Fibroblast of lung (primary cell): Measurements from ENCODE around the gene PDLIM7. TPM values are rescaled to one million over a fixed set of nuclear protein-coding genes. Genes with fewer than 3 reads are reported as not detected.

Source experiments
- DNase-seq, 2 donors: peaks; one replicate each; pipeline versions ENCODE4 v3.0.0 to v3.0.0-alpha.2; 2010; ENCODE audit warnings: low read depth in 2 of 2
- H2AFZ ChIP-seq: 2 replicates; pipeline ENCODE4 v1.5.1; 2012; ENCODE audit warnings: low read length, control low read depth, inconsistent platforms
- H3K27ac ChIP-seq: 2 replicates; pipeline ENCODE4 v1.5.1; 2011; ENCODE audit warnings: low read length, control low read depth; ENCODE audit not compliant: insufficient read depth
- H3K27me3 ChIP-seq: 2 replicates; pipeline ENCODE4 v1.5.1; 2011; ENCODE audit warnings: mild to moderate bottlenecking, low read length; ENCODE audit not compliant: control insufficient read depth, insufficient read depth
- H3K36me3 ChIP-seq: 2 replicates; pipeline ENCODE4 v1.5.1; 2011; ENCODE audit warnings: low read length; ENCODE audit not compliant: control insufficient read depth, insufficient read depth
- H3K4me1 ChIP-seq: 2 replicates; pipeline ENCODE4 v1.5.1; 2011; ENCODE audit warnings: low read length; ENCODE audit not compliant: control insufficient read depth, insufficient read depth; ENCODE audit errors: extremely low read depth
- H3K4me2 ChIP-seq: 2 replicates; pipeline ENCODE4 v1.5.1; 2011; ENCODE audit warnings: low read length, control low read depth; ENCODE audit not compliant: insufficient read depth; ENCODE audit errors: extremely low read depth
- H3K4me3 ChIP-seq, 4 experiments: fragments of 200-600 bp in 1 of 4; sonication (generic) in 1 of 4; replicated peaks in 1 of 4; 2 replicates each; pipeline ENCODE4 v1.5.1; 2011 to 2016; ENCODE audit warnings: low read length in 4 of 4, low read depth in 3 of 4, mild to moderate bottlenecking in 3 of 4, control low read depth in 2 of 4, inconsistent platforms in 1 of 4, mixed read lengths in 1 of 4; ENCODE audit not compliant: insufficient read depth in 1 of 4; ENCODE audit errors: control extremely low read depth in 1 of 4
- H3K79me2 ChIP-seq: 2 replicates; pipeline ENCODE4 v1.5.1; 2012; ENCODE audit warnings: mild to moderate bottlenecking, low read length, inconsistent platforms; ENCODE audit not compliant: control insufficient read depth, insufficient read depth
- H3K9ac ChIP-seq: 2 replicates; pipeline ENCODE4 v1.5.1; 2011; ENCODE audit warnings: mild to moderate bottlenecking, low read length, control low read depth; ENCODE audit not compliant: insufficient read depth
- H3K9me3 ChIP-seq: 2 replicates; pipeline ENCODE4 v1.5.1; 2012; ENCODE audit warnings: low read depth, low read length; ENCODE audit not compliant: control insufficient read depth, insufficient read depth
- H4K20me1 ChIP-seq: 2 replicates; pipeline ENCODE4 v1.5.1; 2011; ENCODE audit warnings: low read length; ENCODE audit not compliant: control insufficient read depth, insufficient read depth; ENCODE audit errors: extremely low read depth
- CTCF ChIP-seq, 2 donors: IDR thresholded peaks in 1 of 2; conservative IDR thresholded peaks in 1 of 2; 1 replicate in 1 of 2; 2 replicates in 1 of 2; pipeline ENCODE4 v1.5.1; 2011 to 2012; ENCODE audit warnings: low read length in 2 of 2, control low read depth in 1 of 2, inconsistent platforms in 1 of 2, low read depth in 1 of 2, mild to moderate bottlenecking in 1 of 2
- EZH2 ChIP-seq: IDR thresholded peaks from 2 replicates; pipeline ENCODE4 v1.5.1; 2012; ENCODE audit warnings: low read length, control low read depth, mild to moderate bottlenecking; ENCODE audit errors: missing control alignments
- polyA plus RNA-seq, 2 donors: library from polyadenylated mRNA; depleted of rRNA in 1 of 2; stranded (reverse) in 1 of 2; unstranded in 1 of 2; fragments of >200 nt; gene quantifications; 2 replicates each; pipeline ENCODE4 v1.2.1, GENCODE V29; 2011 to 2012; ENCODE audit warnings: missing spikeins in 1 of 2
- total RNA-seq: library from RNA; depleted of rRNA; stranded (reverse); fragments of >200 nt; gene quantifications from 2 replicates; pipeline ENCODE4 v1.2.1, GENCODE V29; 2014

PDLIM7 gene
- total and polyA plus RNA-seq, 2 donors (not counting 1 experiment from before 2014, with no cell fraction given), result 65.2 to 245 TPM

DNA sequence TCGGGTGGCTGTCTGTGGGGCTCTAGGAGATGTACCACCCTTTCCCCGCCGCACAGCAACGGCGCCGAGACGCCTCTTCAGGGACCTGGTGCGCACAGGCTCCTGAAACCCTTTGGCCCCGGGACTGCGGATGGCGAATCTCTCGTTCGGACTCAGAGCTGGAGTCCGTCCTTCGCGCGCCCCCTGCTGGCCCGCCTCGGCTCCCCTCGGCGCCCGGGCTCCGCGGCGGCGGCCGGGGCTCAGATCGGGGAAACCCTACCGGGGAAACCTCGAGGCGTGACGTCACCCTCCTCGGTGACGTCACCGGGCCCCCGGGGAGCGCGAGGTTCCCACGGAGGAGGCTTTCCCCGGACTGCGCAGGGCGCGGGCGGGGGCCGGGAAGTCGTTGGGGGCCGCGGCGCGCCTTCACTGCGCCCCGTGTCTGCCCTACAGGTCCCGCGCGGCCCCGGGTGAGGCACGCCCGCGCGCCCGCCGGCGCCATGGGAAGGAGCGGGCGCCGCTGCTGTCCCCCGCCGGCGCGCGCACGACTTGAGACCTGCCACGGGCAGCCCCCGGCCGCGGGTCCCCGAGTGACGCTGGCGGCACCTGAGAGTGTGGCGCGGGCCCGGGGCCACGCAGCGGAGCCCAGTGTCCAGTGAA lies 42.9 kb downstream of the PDLIM7 start:
- H3K9me3 ChIP-seq, result no peaks in the 10 kb centered on the region
- H3K4me3 ChIP-seq, result peak overlapping the region; percentile 10 to 57 (median 25)
- DNase-seq, result peak; percentile 72 to 82
- H2AFZ ChIP-seq, result no peak overlapping the region
- peak overlapping the region; percentile 84 for H3K4me2 ChIP-seq
- no peaks in the 10 kb centered on the region for H3K79me2 ChIP-seq
- no peaks in the 10 kb centered on the region for H3K27me3 ChIP-seq
- no peak overlapping the region for H3K27ac ChIP-seq
- H3K4me1 ChIP-seq, result peaks cover 12% of the 10 kb centered on the region
- peak overlapping the region; percentile 59 for H3K9ac ChIP-seq
- TF ChIP-seq EZH2 (no peak), CTCF (conservative IDR thresholded peaks at IDR 0.05 in 1 of 2, IDR thresholded peaks at IDR 0.05 in 1 of 2; ENCODE audit: low read depth in 1 of 2, low read length in 2 of 2) (peak; percentile 41 to 74)
- H3K36me3 ChIP-seq, result peaks cover 20% of the 10 kb centered on the region
- H4K20me1 ChIP-seq, result no peaks in the 10 kb centered on the region

DNA sequence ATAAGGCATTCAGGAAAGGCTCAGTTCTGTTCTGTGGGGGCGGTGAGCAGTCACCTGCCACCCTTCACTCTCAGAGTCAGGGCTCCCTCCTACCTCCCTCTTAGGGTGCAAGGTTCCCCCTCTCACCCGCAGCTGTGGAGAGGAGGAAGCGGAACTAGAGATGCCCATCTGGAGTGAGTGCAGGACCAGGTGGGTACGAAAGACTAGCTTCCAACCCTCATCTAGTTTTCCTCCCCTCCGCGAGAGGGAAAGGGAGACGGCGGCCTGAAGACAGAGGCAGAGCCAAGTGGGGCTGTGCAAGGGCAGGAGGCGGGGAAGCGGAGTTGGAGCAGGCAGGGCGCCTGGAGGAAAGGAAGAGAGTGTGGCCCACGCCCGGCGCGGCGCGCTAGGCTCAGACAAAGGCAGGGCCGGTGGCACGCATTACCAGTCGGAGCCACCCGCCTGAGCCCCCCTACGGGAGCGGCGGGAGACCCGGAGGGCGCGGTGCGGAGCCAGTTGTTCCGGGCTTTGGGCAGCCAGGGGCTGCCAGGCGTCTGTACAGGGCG lies 43.5 kb downstream of the PDLIM7 start:
- no peaks in the 10 kb centered on the region for H3K9me3 ChIP-seq
- H2AFZ ChIP-seq, result no peak overlapping the region
- peaks cover 15% of the 10 kb centered on the region for H3K36me3 ChIP-seq
- no peaks in the 10 kb centered on the region for H4K20me1 ChIP-seq
- no peak overlapping the region for H3K9ac ChIP-seq
- H3K27me3 ChIP-seq, result no peaks in the 10 kb centered on the region
- H3K79me2 ChIP-seq, result no peaks in the 10 kb centered on the region
- peak overlapping the region; percentile 10 to 57 (median 25) for H3K4me3 ChIP-seq
- peak in 1 of 2 donors; percentile 23 for DNase-seq
- TF ChIP-seq CTCF (conservative IDR thresholded peaks at IDR 0.05 in 1 of 2, IDR thresholded peaks at IDR 0.05 in 1 of 2; ENCODE audit: low read depth in 1 of 2, low read length in 2 of 2) (no peak), EZH2 (no peak)
- H3K4me2 ChIP-seq, result peak overlapping the region; percentile 84
- H3K27ac ChIP-seq, result no peak overlapping the region
- H3K4me1 ChIP-seq, result peaks cover 12% of the 10 kb centered on the region

- H3K36me3 ChIP-seq, result peaks cover 5% of the 10 kb centered on the region
- no peaks in the 10 kb centered on the region for H3K27me3 ChIP-seq
- no peak for DNase-seq
- H3K9me3 ChIP-seq, result no peaks in the 10 kb centered on the region
- H3K4me2 ChIP-seq, result no peak overlapping the region
- H3K27ac ChIP-seq, result no peak overlapping the region
- no peak for TF ChIP-seq CTCF (conservative IDR thresholded peaks at IDR 0.05 in 1 of 2, IDR thresholded peaks at IDR 0.05 in 1 of 2; ENCODE audit: low read depth in 1 of 2, low read length in 2 of 2)
- no peak for TF ChIP-seq EZH2
- no peak overlapping the region for H3K4me3 ChIP-seq
- H4K20me1 ChIP-seq, result no peaks in the 10 kb centered on the region
- no peak overlapping the region for H3K9ac ChIP-seq
- no peak overlapping the region for H2AFZ ChIP-seq
- H3K79me2 ChIP-seq, result no peaks in the 10 kb centered on the region
- H3K4me1 ChIP-seq, result peaks cover 12% of the 10 kb centered on the region
These were observed 44.4 kb downstream of the PDLIM7 start for GRCh38 chr5:177452688-177453638.
